ENCODE data around the gene CNOT10.

- TF ChIP-seq EZH2 (IDR thresholded peaks at IDR 0.05; ENCODE audit: borderline replicate concordance, insufficient read depth, low read depth, low read length, poor library complexity, severe bottlenecking) (no peak), CTCF (IDR thresholded peaks at IDR 0.05) (no peak)
These were observed 70.8 kb downstream of the CNOT10 start for GRCh38 chr3:32755761-32756160.

Measured in B cell (primary cell).